Mucosa of descending colon (tissue), 3 donors: Measurements from ENCODE around the gene CTAGE6. TPM values are rescaled to one million over a fixed set of nuclear protein-coding genes. Genes with fewer than 3 reads are reported as not detected.
"Not testable (repeated sequence)": the region's sequence is repeated elsewhere in the genome, so short reads cannot be mapped to it uniquely, and the experiment has no call there.

Source experiments
- ATAC-seq: fragments of 200-7000 bp; cut with Tn5 transposase; one replicate; pipeline ENCODE4 v1.9.1; 2020; ENCODE audit warnings: mild to moderate bottlenecking, moderate library complexity
- DNase-seq, 3 donors: peaks; one replicate each; pipeline ENCODE4 v3.0.0-alpha.2; 2020
- H3K36me3 ChIP-seq: fragments of 200-600 bp; one replicate; pipeline ENCODE4 v1.8.0; 2021; ENCODE audit warnings: low read depth, mild to moderate bottlenecking
- H3K4me1 ChIP-seq: fragments of 200-600 bp; one replicate; pipeline ENCODE4 v1.8.0; 2021; ENCODE audit warnings: low read depth, mild to moderate bottlenecking
- H3K4me3 ChIP-seq: fragments of 200-600 bp; one replicate; pipeline ENCODE4 v1.8.0; 2021; ENCODE audit warnings: mild to moderate bottlenecking
- H3K9me3 ChIP-seq: fragments of 200-600 bp; one replicate; pipeline ENCODE4 v1.8.0; 2021; ENCODE audit warnings: mild to moderate bottlenecking
- intact Hi-C, 2 donors: fragments of 100-400 bp; cut with DNase I in 1 of 2; cut with micrococcal nuclease in 1 of 2; formaldehyde crosslinking; loops; one replicate each; pipeline versions ENCODE4 v1.11.0 to v1.11.1; 2022; cut with DNase I, micrococcal nuclease
- long read RNA-seq, 2 donors: library from polyadenylated mRNA; unstranded; transcript quantifications; one replicate each; pipeline ENCODE4 v2.0.0, GENCODE V29; 2019 to 2021
- total RNA-seq, 3 donors: library from RNA; stranded (reverse); fragmentation: NEBNext Ultra II Directional in 2 of 3; extraction: Animal tissue kit (Norgen Biotek cat#: 25700) in 2 of 3; gene quantifications; one replicate each; pipeline versions ENCODE4 v1.2.1 to v1.2.4, GENCODE V29; 2021 to 2023
- donor health status: DM: no; HTN: no; CAD: no; lungs with moderate emphysema.
- donor health status: DM: no; HTN: no; CAD: no.
- donor health status: DM: no; HTN: yes; CAD: no.

The CTAGE6 gene
- under 1 TPM; 0.17 to 0.44 (median 0.29) TPM for total RNA-seq
- long read RNA-seq, donor 1: 0 reads
- long read RNA-seq, donor 2: 0 reads

GRCh38 chr7:143757596-143757995, at the start of gene CTAGE6:
CTAGE6 (minus strand) TSS chr7:143757696; CDS start chr7:143757658, 38 bp downstream.
- intact Hi-C loops: not testable (repeated sequence)

GRCh38 chr7:143806664-143807071, 49.2 kb upstream of the CTAGE6 start:
- DNase-seq, H3K9me3 ChIP-seq, H3K4me1 ChIP-seq, H3K4me3 ChIP-seq, H3K36me3 ChIP-seq, intact Hi-C loops: not testable (repeated sequence)
- ATAC-seq: peak; percentile 38

More at GRCh38 chr7:143757596-143757995, at the start of gene CTAGE6:
- H3K9me3 ChIP-seq, DNase-seq, H3K4me3 ChIP-seq, ATAC-seq, H3K4me1 ChIP-seq, H3K36me3 ChIP-seq: not testable (repeated sequence)

GRCh38 chr7:143797896-143798290, 40.4 kb upstream of the CTAGE6 start:
- H3K4me1 ChIP-seq, intact Hi-C loops, H3K36me3 ChIP-seq, H3K9me3 ChIP-seq, ATAC-seq, DNase-seq, H3K4me3 ChIP-seq: not testable (repeated sequence)

GRCh38 chr7:143797119-143797895, 39.8 kb upstream of the CTAGE6 start:
- H3K36me3 ChIP-seq, H3K4me1 ChIP-seq, H3K4me3 ChIP-seq, ATAC-seq, intact Hi-C loops, H3K9me3 ChIP-seq: not testable (repeated sequence)
- peak in 2 of 3 donors; percentile 9 to 22 for DNase-seq

- intact Hi-C loops, DNase-seq, H3K9me3 ChIP-seq, H3K36me3 ChIP-seq, H3K4me1 ChIP-seq, H3K4me3 ChIP-seq, ATAC-seq: not testable (repeated sequence)
These were observed 38.2 kb upstream of the CTAGE6 start for GRCh38 chr7:143795653-143796052.

GRCh38 chr7:143792633-143793032, 35.1 kb upstream of the CTAGE6 start:
- DNase-seq, H3K4me1 ChIP-seq, H3K9me3 ChIP-seq, intact Hi-C loops, ATAC-seq, H3K36me3 ChIP-seq, H3K4me3 ChIP-seq: not testable (repeated sequence)

GRCh38 chr7:143785415-143786182, 28.1 kb upstream of the CTAGE6 start:
- ATAC-seq, DNase-seq, H3K4me1 ChIP-seq, H3K4me3 ChIP-seq, H3K9me3 ChIP-seq, H3K36me3 ChIP-seq, intact Hi-C loops: not testable (repeated sequence)

GRCh38 chr7:143779591-143779990, 22.1 kb upstream of the CTAGE6 start:
- H3K36me3 ChIP-seq, H3K9me3 ChIP-seq, H3K4me3 ChIP-seq, ATAC-seq, H3K4me1 ChIP-seq, DNase-seq, intact Hi-C loops: not testable (repeated sequence)

GRCh38 chr7:143772738-143773468, 15.4 kb upstream of the CTAGE6 start:
- intact Hi-C loops, H3K36me3 ChIP-seq, DNase-seq, H3K4me1 ChIP-seq, H3K4me3 ChIP-seq, ATAC-seq, H3K9me3 ChIP-seq: not testable (repeated sequence)

- intact Hi-C loops, H3K9me3 ChIP-seq, ATAC-seq, H3K36me3 ChIP-seq, DNase-seq, H3K4me1 ChIP-seq, H3K4me3 ChIP-seq: not testable (repeated sequence)
These were observed 10.0 kb upstream of the CTAGE6 start for GRCh38 chr7:143767531-143767930.

GRCh38 chr7:143765678-143766077, 8.2 kb upstream of the CTAGE6 start:
- H3K36me3 ChIP-seq, H3K9me3 ChIP-seq, DNase-seq, H3K4me1 ChIP-seq, H3K4me3 ChIP-seq, intact Hi-C loops: not testable (repeated sequence)
- ATAC-seq: peak; percentile 67

- H3K36me3 ChIP-seq, H3K4me3 ChIP-seq, H3K4me1 ChIP-seq, H3K9me3 ChIP-seq, ATAC-seq, intact Hi-C loops, DNase-seq: not testable (repeated sequence)
These were observed 5.6 kb upstream of the CTAGE6 start for GRCh38 chr7:143763065-143763464.

GRCh38 chr7:143745340-143745739, 12.2 kb downstream of the CTAGE6 start:
- H3K4me3 ChIP-seq, H3K36me3 ChIP-seq, H3K4me1 ChIP-seq, DNase-seq, H3K9me3 ChIP-seq, intact Hi-C loops: not testable (repeated sequence)
- ATAC-seq: peak; percentile 21
